Thyroid gland (tissue), 4 donors: Measurements from ENCODE around the gene PCNX1.

Source experiments
- POLR2A ChIP-seq, 2 donors: fragments of 450-650 bp; IDR thresholded peaks; one replicate each; pipeline ENCODE4 v1.6.1; 2017; ENCODE audit warnings: antibody characterized with exemption in 2 of 2, mild to moderate bottlenecking in 2 of 2, moderate library complexity in 1 of 2
- TF ChIP-seq, protein P1 (sequence below), 6 experiments: fragments of 200-600 bp in 3 of 6; fragments of 450-650 bp in 3 of 6; sonication (generic) in 3 of 6; IDR thresholded peaks; one replicate each; pipeline ENCODE4 v1.5.1; 2016 to 2019; ENCODE audit warnings: antibody characterized with exemption in 6 of 6, mild to moderate bottlenecking in 2 of 6, inconsistent platforms in 1 of 6, moderate library complexity in 1 of 6

DNA sequence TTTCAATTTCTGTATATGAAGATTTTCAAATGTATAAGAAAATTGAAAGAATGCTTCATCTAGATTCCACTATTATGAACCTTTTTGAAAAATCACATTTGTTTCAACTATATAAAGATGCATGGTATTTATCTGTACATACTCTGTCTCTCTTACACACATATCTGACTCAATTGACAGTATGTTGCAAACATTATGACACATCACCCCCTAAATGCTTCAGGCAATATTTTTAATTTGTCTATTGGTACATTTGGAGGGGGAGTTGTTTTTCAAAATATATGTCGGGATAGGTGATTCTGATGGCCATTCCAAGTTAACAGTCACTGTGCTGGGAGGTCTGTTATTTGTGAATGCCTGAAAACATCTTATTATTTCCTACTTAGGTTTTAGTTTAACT lies 14.4 kb downstream of the PCNX1 start:
- TF ChIP-seq POLR2A (IDR thresholded peaks at IDR 0.05), result no peak
- TF ChIP-seq, protein P1, sequence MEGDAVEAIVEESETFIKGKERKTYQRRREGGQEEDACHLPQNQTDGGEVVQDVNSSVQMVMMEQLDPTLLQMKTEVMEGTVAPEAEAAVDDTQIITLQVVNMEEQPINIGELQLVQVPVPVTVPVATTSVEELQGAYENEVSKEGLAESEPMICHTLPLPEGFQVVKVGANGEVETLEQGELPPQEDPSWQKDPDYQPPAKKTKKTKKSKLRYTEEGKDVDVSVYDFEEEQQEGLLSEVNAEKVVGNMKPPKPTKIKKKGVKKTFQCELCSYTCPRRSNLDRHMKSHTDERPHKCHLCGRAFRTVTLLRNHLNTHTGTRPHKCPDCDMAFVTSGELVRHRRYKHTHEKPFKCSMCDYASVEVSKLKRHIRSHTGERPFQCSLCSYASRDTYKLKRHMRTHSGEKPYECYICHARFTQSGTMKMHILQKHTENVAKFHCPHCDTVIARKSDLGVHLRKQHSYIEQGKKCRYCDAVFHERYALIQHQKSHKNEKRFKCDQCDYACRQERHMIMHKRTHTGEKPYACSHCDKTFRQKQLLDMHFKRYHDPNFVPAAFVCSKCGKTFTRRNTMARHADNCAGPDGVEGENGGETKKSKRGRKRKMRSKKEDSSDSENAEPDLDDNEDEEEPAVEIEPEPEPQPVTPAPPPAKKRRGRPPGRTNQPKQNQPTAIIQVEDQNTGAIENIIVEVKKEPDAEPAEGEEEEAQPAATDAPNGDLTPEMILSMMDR (IDR thresholded peaks at IDR 0.05), result no peak
